NT2/D1 (cell line): Measurements from ENCODE around the gene ABHD17C.

Experiments used
- YY1 ChIP-seq: IDR thresholded peaks from 2 replicates; pipeline ENCODE4 v1.6.1; 2011; ENCODE audit not compliant: insufficient read length, insufficient read depth
- ZNF274 ChIP-seq: IDR thresholded peaks from 2 replicates; pipeline ENCODE4 v1.6.1; 2011; ENCODE audit warnings: mild to moderate bottlenecking, low read depth, low read length

DNA sequence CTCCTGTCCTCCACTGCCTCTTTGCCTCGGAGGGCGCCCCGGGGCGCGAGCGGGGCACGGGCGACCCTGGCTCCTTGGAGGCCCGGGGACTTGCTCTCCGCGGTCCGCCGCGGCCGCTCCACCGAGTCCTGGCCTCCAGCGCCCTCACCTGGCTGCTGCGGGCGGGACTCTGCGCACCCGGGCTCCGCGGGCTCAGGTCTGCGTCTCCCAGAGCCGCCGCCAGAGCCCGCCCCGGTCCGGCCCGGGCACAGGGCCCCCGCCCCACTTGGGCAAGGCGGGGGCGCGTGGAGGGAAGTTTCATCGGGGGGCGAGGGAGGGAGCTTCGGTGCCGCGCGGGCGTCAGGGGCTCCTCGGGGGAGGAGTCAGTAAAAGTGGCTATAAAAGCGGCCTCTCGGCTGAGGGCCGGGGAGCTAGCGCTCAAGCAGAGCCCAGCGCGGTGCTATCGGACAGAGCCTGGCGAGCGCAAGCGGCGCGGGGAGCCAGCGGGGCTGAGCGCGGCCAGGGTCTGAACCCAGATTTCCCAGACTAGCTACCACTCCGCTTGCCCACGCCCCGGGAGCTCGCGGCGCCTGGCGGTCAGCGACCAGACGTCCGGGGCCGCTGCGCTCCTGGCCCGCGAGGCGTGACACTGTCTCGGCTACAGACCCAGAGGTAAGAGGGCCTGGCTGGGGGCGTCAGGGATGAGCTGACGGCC, 84.0 kb downstream of the ABHD17C start, which contains the start of gene CEMIP:
- TF ChIP-seq ZNF274 = no peak
- no peak for TF ChIP-seq YY1
